ENCODE results near the gene PDZRN3. TPM values are rescaled to one million over a fixed set of nuclear protein-coding genes. Genes with fewer than 3 reads are reported as not detected.

The PDZRN3 gene
- total and polyA plus RNA-seq, 2 donors (not counting 3 experiments of a cell fraction or from before 2014, with no cell fraction given), result not detected

- Histone ChIP-seq H3K9me3 (replicated peaks; ENCODE audit: control insufficient read depth, insufficient read depth, low read length) (peaks cover 2% of the 10 kb centered on the region), H3K4me2 (ENCODE audit: insufficient read depth, low read length) (no peak overlapping the region), H3K36me3 (ENCODE audit: control insufficient read depth in 2 of 2, extremely low read depth in 1 of 2, insufficient read depth in 2 of 2, low read length in 2 of 2) (no peaks in the 10 kb centered on the region), H4K20me1 (replicated peaks; ENCODE audit: control insufficient read depth, extremely low read depth, insufficient read depth, low read length) (no peaks in the 10 kb centered on the region), H3K4me1 (ENCODE audit: control insufficient read depth, extremely low read depth, insufficient read depth, low read length) (no peaks in the 10 kb centered on the region), H2AFZ (ENCODE audit: low read depth, low read length) (no peak overlapping the region), H3K4me3 (replicated peaks in 1 of 3; ENCODE audit: insufficient read depth in 1 of 3, low read depth in 1 of 3, low read length in 3 of 3) (no peak overlapping the region), H3K79me2 (ENCODE audit: control insufficient read depth, insufficient read depth, low read length) (no peaks in the 10 kb centered on the region), H3K27me3 (ENCODE audit: control insufficient read depth in 2 of 2, insufficient read depth in 2 of 2, low read length in 2 of 2) (no peaks in the 10 kb centered on the region), H3K9me1 (replicated peaks; ENCODE audit: control insufficient read depth, extremely low read depth, insufficient read depth, low read length) (no peaks in the 10 kb centered on the region), H3K27ac (ENCODE audit: insufficient read depth, low read depth, low read length) (no peak overlapping the region), H3K9ac (replicated peaks; ENCODE audit: extremely low read depth, insufficient read depth, low read length) (no peak overlapping the region)
- dilution Hi-C loops (cut with MboI; ENCODE audit: extremely low pct_ligation_motif_present, low sequenced_read_pairs), result no loop called here
- FAIRE-seq (no peak), DNase-seq (ENCODE audit: low read depth, low spot score) (no peak)
- BruUV-seq (replicated peaks), result no TSS peak
- TF ChIP-seq MAX (IDR thresholded peaks at IDR 0.05; ENCODE audit: insufficient read depth, insufficient read length) (no peak), FOS (IDR thresholded peaks at IDR 0.05; ENCODE audit: borderline replicate concordance, insufficient read depth, low read length) (no peak), POLR2AphosphoS5 (IDR thresholded peaks at IDR 0.05; ENCODE audit: insufficient read depth, low read depth, low read length) (no peak), GATA2 (IDR thresholded peaks at IDR 0.05; ENCODE audit: insufficient read depth, insufficient read length, low read depth, low read length) (no peak), JUN (IDR thresholded peaks at IDR 0.05; ENCODE audit: borderline replicate concordance, insufficient read depth, insufficient read length, low read depth) (no peak), EZH2 (IDR thresholded peaks at IDR 0.05; ENCODE audit: borderline replicate concordance, low read depth, low read length, severe bottlenecking) (no peak), MYC (IDR thresholded peaks at IDR 0.05; ENCODE audit: low read depth, low read length) (no peak), POLR2A (IDR thresholded peaks at IDR 0.05; ENCODE audit: low read depth, low read length) (no peak), CTCF (IDR thresholded peaks at IDR 0.05; ENCODE audit: extremely low read depth in 1 of 2, insufficient read depth in 1 of 2, low read depth in 1 of 2, low read length in 2 of 2) (no peak)
- ChIA-PET CTCF (no interaction called here), POLR2A (no interaction called here)
- intact Hi-C loops (cut with micrococcal nuclease), result no loop called here
Observed at GRCh38 chr3:73342077-73342476, 282.7 kb downstream of the PDZRN3 start.
